ENCODE measurements around the gene ZBTB40.

- TF ChIP-seq CTCF (IDR thresholded peaks at IDR 0.05): no peak
- TF ChIP-seq POLR2A (IDR thresholded peaks at IDR 0.05): no peak
- TF ChIP-seq POLR2AphosphoS5 (IDR thresholded peaks at IDR 0.05): no peak
Measured at GRCh38 chr1:22412932-22413727, 38.5 kb upstream of the ZBTB40 start.
